ENCODE results near the gene ZNF653. TPM values are rescaled to one million over a fixed set of nuclear protein-coding genes. Genes with fewer than 3 reads are reported as not detected.
A peak's percentile ranks its signal among the peaks of the same experiment; 100 is the strongest.

Gene ZNF653
- total RNA-seq, 2 experiments from 2014 or later: 7.4 to 7.5 TPM

- Histone ChIP-seq H3K4me1 (ENCODE audit: insufficient read depth, low read length) (peaks cover 20% of the 10 kb centered on the region), H3K36me3 (ENCODE audit: insufficient read depth, low read length) (peaks cover 41% of the 10 kb centered on the region), H3K9me3 (ENCODE audit: control insufficient read depth in 1 of 2, insufficient read depth in 1 of 2, low read length in 2 of 2) (no peaks in the 10 kb centered on the region), H3K27me3 (ENCODE audit: control insufficient read depth in 1 of 2, insufficient read depth in 2 of 2, low read length in 2 of 2) (no peaks in the 10 kb centered on the region), H3K27ac (ENCODE audit: low read depth in 1 of 2, low read length in 2 of 2) (no peak overlapping the region), H3K4me3 (ENCODE audit: low read length) (no peak overlapping the region)
- no peak for TF ChIP-seq CTCF (IDR thresholded peaks at IDR 0.05)
- H3K4me1 Mint-ChIP-seq (ENCODE audit: low read depth): peaks cover 22% of the 10 kb centered on the region
- H3K36me3 Mint-ChIP-seq (ENCODE audit: low read depth): peaks cover 27% of the 10 kb centered on the region
- DNase-seq (no peak), ATAC-seq (ENCODE audit: poor library complexity) (no peak)
- ChIA-PET POLR2A (interaction anchor here (1.1 kb wide), 1 partner anchor 17 kb away, joined by 3 read pairs; no protein-coding TSS in a partner anchor), CTCF (no interaction called here)
- no peaks in the 10 kb centered on the region for H3K27me3 Mint-ChIP-seq
- no peak overlapping the region for H3K27ac Mint-ChIP-seq
- no peaks in the 10 kb centered on the region for H3K9me3 Mint-ChIP-seq
- intact Hi-C loops (cut with DNase I, micrococcal nuclease): no loop called here
- no peak overlapping the region for H3K4me3 Mint-ChIP-seq
Measured at GRCh38 chr19:11552666-11553372, 47.2 kb upstream of the ZNF653 start.

GRCh38 chr19:11551603-11552235 is 46.1 kb upstream of the ZNF653 start:
- Histone ChIP-seq H3K27ac (ENCODE audit: low read depth in 1 of 2, low read length in 2 of 2) (no peak overlapping the region), H3K36me3 (ENCODE audit: insufficient read depth, low read length) (peaks cover 37% of the 10 kb centered on the region), H3K4me1 (ENCODE audit: insufficient read depth, low read length) (peaks cover 11% of the 10 kb centered on the region), H3K9me3 (ENCODE audit: control insufficient read depth in 1 of 2, insufficient read depth in 1 of 2, low read length in 2 of 2) (no peaks in the 10 kb centered on the region), H3K4me3 (ENCODE audit: low read length) (no peak overlapping the region), H3K27me3 (ENCODE audit: control insufficient read depth in 1 of 2, insufficient read depth in 2 of 2, low read length in 2 of 2) (no peaks in the 10 kb centered on the region)
- ATAC-seq (ENCODE audit: poor library complexity) (peak; percentile 29), DNase-seq (no peak)
- TF ChIP-seq CTCF (IDR thresholded peaks at IDR 0.05): no peak
- intact Hi-C loops (cut with DNase I, micrococcal nuclease): no loop called here
- Mint-ChIP-seq H3K4me1 (ENCODE audit: low read depth) (peaks cover 16% of the 10 kb centered on the region), H3K36me3 (ENCODE audit: low read depth) (peaks cover 22% of the 10 kb centered on the region), H3K27me3 (no peaks in the 10 kb centered on the region), H3K27ac (no peak overlapping the region), H3K4me3 (no peak overlapping the region), H3K9me3 (no peaks in the 10 kb centered on the region)
- ChIA-PET POLR2A (interaction anchor here (1.1 kb wide), 1 partner anchor 16 kb away, joined by 3 read pairs; no protein-coding TSS in a partner anchor), CTCF (no interaction called here)

GRCh38 chr19:11550265-11550664 is 44.6 kb upstream of the ZNF653 start:
- CTCF ChIA-PET: no interaction called here
- no peak for TF ChIP-seq CTCF (IDR thresholded peaks at IDR 0.05)
- Histone ChIP-seq H3K27ac (ENCODE audit: low read depth in 1 of 2, low read length in 2 of 2) (no peak overlapping the region), H3K4me1 (ENCODE audit: insufficient read depth, low read length) (peaks cover 9% of the 10 kb centered on the region), H3K36me3 (ENCODE audit: insufficient read depth, low read length) (peaks cover 31% of the 10 kb centered on the region), H3K4me3 (ENCODE audit: low read length) (no peak overlapping the region), H3K9me3 (ENCODE audit: control insufficient read depth in 1 of 2, insufficient read depth in 1 of 2, low read length in 2 of 2) (no peaks in the 10 kb centered on the region), H3K27me3 (ENCODE audit: control insufficient read depth in 1 of 2, insufficient read depth in 2 of 2, low read length in 2 of 2) (no peaks in the 10 kb centered on the region)
- Mint-ChIP-seq H3K9me3 (no peaks in the 10 kb centered on the region), H3K4me1 (ENCODE audit: low read depth) (peaks cover 7% of the 10 kb centered on the region), H3K27me3 (no peaks in the 10 kb centered on the region), H3K4me3 (no peak overlapping the region), H3K27ac (no peak overlapping the region), H3K36me3 (ENCODE audit: low read depth) (peaks cover 14% of the 10 kb centered on the region)
- POLR2A ChIA-PET: no interaction called here
- intact Hi-C loops (cut with DNase I, micrococcal nuclease): no loop called here
- no peak for ATAC-seq (ENCODE audit: poor library complexity)
- DNase-seq: no peak

Data from CD4-positive, alpha-beta T cell (primary cell).